ENCODE results near the gene OR9G4.
A peak's percentile ranks its signal among the peaks of the same experiment; 100 is the strongest.

OR9G4 gene

DNA sequence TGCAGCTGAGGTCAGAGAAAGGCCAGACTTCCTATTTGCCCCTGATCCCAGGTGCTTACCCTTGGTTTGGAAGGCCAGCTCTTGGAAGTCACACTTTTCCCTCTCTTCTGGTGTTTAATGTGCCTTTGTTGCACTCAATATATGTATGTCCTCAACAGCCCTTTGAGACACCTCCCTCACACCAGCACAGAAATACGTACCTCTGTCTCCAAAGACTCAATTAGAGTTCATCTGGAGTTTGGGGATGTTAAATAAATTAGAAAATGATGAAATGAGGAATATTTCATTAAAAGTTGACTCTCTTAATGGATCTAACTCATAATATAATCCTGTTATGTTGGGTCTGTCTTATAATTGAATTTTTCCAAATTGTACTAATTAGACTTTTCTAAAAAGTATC lies at the start of gene OR9G4:
TSS of gene OR9G4 (minus strand) at position 101 of the 400 bp plus-strand sequence. CDS start 4,931 bp downstream, outside the sequence.
- no peak for DNase-seq

DNA sequence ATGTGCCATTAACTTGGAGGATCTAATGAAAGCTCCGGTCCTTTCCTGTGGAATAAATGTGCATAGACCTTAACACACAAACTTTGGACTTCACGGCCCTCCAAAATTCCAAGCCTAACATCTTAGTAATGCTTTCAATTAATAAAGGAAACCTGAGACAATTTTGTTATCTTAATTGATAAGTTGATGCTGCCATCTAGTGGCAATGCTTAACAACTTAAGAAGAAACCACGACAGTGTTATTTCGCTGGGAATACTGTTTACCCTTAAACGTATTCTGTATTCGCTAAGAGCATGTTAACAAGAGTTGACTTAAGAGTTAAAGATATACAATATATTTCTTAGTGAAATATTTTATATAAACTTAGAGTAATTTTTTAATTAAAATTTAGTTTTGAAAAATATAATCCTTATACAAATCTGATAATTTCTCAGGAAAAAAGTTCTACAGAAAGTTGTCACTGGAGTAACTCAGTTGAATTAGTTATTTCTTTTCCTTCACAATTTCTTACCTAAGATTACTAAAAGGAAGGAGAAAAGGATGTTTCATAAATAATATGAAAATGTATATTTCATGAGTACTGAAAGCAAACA lies 35.0 kb upstream of the OR9G4 start:
- DNase-seq: peak; percentile 33

DNA sequence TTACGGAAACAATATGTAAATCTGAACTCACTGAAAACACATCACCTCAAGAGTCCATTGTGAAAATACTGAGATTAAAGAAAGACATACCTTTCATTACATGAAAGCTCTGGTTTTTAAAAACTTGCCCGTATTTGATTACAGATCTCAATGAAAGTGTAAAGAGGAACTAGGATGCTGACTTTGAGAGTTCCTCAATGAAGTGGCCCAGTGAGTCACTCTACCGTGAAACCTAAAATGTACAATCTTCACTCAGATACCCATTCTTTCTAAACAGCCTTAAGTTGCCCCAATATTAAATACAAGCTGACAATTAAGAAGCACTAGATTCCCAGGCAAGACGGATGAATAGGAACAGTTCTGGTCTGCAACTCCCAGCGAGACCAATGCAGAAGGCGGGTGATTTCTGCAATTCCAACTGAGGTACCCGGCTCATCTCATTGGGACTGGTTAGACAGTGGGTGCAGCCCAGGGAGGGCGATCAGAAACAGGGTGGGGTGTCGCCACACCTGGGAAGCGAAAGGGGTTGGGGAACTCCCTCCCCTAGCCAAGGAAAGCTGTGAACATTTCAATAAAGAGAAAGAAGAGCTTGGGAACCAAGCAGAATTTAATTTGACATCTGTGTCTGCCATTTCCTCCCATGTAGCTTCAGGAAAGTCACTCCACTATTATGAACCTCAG lies 33.8 kb upstream of the OR9G4 start:
- no peak for DNase-seq

DNA sequence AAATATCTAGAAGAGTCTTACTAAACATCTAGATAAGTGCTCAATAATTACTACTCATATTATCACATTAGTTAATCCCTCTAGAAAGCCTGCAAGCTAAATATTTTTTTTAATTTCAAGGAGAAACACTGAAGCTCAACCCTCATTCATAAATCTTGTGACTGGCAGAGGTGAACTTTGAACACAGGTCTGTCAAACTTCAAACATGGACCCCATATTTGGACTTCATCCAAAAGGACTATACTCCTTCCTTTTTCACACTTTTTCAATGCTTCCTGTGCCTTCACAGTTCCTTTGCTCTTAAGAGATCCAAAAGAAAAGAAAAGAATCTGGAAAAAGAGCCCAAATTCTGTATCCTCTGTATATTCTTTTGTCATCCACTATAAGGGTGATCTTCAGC lies 28.3 kb upstream of the OR9G4 start:
- no peak for DNase-seq

DNA sequence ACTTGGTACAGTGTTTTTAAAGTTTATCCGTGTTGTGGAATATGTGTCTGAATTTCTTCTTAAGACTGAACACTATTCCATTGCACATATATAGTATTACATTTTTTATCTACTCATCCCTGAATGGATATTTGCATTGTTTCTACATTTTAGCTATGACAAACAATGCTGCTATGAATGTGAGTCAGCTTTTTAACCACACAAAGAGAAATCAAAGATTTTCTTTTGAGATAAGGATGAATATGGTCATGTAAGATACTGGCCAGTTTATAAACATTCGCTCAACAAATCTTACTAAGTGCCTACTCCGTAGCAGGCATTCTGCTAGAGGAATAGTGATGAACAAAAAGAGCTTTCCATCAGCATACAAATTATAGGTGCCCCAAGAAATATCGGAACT lies 16.5 kb upstream of the OR9G4 start:
- no peak for DNase-seq

DNA sequence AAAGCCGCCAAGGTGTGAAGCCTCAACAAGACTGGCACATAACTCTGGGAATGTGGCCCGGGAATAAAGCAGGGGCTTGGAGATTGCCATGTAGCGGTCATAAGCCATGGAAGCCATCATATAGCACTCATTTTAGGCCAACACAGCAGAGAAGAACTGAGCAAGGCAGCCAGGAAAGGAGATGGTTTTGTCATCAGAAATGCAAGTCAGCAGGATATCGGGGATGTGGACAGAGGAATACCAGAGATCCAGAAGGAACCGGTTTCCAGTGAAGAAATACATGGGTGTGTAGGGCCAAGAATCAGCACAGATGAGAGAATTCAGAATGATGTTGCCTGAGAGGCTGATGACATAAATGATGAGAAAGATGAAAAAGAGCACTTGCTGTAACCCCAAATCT lies 3.0 kb upstream of the OR9G4 start:
- no peak for DNase-seq

DNA sequence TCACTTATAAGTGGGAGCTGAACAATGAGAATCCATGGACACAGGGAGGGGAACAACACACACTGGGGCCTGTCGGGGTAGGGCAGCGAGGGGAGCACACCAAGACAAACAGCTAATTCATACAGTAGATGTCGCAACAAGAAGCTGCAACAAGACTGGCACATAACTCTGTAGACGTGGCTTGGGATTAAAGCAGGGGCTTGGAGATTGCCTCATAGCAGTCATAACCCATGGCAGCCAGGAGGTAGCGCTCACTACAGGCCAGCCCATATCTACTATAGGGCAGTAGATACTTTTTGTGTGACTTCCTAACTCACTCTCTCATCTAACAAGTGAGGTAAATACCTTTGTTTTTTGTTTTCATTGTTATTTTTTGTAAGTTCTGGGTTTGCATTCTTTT lies 1.7 kb upstream of the OR9G4 start:
- no peak for DNase-seq

DNA sequence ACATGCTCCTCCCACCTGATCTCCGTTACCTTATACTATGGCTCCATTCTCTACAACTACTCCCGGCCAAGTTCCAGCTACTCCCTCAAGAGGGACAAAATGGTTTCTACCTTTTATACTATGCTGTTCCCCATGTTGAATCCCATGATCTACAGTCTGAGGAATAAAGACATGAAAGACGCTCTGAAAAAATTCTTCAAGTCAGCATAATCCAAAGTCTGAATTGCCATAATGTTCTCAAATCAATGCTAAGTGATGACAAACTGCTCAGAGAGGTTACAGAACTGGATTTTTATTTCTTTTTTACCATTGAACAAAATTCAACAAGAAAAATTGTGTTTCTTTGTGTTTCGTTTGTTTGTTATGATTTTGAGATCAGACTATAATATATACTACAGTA lies 7.6 kb downstream of the OR9G4 start:
- DNase-seq: no peak

DNA sequence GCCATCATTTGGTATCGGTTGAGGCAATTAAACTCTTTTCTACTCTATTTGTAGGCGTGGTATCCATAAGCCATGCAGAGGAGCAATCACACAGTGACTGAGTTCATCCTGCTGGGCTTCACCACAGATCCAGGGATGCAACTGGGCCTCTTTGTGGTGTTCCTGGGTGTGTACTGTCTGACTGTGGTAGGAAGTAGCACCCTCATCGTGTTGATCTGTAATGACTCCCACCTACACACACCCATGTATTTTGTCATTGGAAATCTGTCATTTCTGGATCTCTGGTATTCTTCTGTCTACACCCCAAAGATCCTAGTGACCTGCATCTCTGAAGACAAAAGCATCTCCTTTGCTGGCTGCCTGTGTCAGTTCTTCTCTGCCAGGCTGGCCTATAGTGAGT lies 8.4 kb downstream of the OR9G4 start:
- DNase-seq: no peak

DNA sequence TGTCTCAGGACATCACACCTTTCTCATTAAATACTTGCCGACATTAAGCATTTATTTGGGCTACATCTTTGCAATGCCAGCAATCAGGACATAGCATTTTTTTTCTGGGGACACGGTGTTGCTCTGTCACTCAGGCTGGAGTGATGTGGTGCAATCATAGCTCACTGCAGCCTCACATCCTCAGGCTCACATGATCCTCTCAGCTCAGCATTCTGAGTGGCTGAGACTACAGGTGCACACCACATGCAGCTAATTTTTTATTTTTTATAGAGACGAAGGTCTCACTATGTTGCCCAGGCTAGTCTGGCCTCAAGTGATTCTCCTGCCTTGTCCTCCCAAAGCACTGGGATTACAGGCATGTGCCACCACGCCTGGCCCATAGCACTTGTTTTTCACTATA lies 28.0 kb downstream of the OR9G4 start:
- no peak for DNase-seq

DNA sequence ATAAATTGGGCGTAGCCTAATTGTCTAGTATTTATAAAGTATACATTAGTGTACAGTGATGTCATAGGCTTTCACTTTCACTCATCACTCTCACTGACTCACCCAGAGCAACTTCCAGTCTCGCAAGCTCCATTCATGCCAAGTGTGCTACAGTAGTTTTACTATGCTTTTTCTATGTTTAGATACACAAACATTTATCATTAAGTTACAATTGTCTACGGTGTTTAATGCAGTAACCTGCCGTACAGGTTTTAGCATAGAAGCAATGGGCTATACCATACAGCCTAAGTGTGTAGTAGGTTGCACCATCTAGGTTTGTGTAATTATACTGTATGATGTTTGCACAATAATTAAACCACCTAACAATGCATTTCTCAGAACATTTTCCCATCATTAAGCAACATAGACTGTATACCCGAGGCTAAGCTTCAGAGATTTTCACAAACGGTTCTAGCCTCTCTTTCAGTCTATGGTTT lies 32.1 kb downstream of the OR9G4 start:
- DNase-seq: peak; percentile 34

DNA sequence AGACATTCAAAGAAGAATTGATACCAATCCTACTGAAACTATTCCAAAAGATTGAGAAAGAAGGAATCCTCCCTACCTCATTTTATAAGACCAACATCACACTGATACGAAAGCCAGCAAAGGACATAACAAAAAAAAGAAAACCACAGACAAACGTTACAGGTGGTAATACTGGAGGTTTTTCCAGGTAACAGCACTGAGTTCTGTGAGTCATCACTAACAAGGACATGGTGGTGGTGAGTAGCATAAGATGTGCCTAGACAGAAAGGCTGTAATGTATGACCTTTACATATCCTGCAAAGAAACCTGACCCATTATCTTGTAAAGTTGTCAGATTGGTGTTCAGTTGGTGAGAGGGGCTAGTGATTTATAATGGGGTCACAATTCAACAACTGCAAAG lies 34.3 kb downstream of the OR9G4 start:
- no peak for DNase-seq

DNA sequence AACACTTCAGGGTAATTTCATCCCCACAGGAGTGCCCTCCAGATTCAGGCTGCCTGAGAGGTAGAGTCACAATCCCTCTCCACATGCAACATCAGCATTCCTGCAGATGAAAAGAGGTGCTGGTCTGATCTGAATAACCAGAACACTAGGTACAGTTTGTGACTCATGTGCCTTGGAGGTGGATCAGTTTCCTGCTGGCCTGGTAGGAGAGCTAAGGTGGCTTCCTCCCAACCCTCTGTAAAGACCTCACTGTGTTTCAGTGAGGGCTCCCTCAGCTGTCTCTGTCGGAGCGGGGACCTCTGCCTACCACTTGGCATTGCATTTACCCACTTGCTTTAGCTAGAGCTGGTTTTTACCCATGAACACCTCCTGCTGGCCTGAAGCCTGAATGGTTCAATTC lies 42.0 kb downstream of the OR9G4 start:
- DNase-seq: no peak

DNA sequence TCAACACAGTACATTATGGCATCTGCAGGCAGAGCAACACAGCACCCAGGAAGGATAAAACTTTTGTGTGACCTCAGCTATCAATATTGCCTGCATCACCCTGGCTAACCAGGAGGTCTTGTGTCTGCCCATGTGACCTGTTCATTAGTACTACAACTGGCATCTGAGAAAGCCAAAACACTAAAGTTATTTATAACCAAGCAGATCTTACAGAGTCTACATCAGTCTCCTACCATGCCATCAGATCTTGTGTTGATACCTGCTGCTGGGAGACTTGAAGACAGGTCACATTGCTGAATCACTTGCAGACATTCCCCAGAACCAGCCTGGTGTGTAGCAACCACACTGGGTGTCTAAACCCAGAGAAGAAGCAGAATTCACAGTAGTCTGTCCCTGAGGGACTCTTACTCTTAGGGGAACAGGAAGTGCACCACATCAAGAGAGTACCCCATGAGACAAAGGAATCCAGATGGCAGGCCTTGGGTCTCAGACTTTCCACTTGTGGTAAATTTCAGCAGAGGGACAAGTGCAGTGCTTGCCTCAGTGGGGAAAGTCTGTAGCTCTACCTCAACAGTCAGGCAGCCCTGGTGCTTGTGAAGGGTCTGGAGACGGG lies 42.6 kb downstream of the OR9G4 start:
- DNase-seq: no peak

DNA sequence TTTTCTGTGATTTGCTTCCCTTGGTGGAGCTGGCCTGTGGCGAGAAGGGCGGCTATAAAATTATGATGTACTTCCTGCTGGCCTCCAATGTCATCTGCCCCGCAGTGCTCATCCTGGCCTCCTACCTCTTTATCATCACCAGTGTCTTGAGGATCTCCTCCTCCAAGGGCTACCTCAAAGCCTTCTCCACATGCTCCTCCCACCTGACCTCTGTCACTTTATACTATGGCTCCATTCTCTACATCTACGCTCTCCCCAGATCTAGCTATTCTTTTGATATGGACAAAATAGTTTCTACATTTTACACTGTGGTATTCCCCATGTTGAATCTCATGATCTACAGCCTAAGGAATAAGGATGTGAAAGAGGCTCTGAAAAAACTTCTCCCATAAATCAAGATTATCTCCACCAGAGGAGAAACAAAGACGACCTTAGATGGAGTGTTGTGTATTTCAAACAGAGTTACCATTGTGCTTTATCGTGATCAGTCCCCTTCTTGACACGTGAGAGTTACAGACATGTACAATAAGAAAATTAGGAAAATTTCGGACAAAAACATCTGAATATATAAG lies 47.5 kb downstream of the OR9G4 start:
- DNase-seq: no peak

DNA sequence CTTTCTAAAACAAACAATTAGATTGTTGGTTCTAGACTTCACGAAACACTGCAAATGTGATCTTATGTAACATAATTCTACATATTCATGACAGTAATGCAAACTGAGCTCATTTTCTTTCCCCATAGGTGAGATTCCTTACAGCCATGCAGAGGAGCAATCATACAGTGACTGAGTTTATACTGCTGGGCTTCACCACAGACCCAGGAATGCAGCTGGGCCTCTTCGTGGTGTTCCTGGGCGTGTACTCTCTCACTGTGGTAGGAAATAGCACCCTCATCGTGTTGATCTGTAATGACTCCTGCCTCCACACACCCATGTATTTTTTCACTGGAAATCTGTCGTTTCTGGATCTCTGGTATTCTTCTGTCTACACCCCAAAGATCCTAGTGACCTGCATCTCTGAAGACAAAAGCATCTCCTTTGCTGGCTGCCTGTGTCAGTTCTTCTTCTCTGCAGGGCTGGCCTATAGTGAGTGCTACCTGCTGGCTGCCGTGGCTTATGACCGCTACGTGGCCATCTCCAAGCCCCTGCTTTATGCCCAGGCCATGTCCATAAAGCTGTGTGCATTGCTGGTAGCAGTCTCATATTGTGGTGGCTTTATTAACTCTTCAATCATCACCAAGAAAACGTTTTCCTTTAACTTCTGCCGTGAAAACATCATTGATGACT lies 48.1 kb downstream of the OR9G4 start:
- no peak for DNase-seq

DNA sequence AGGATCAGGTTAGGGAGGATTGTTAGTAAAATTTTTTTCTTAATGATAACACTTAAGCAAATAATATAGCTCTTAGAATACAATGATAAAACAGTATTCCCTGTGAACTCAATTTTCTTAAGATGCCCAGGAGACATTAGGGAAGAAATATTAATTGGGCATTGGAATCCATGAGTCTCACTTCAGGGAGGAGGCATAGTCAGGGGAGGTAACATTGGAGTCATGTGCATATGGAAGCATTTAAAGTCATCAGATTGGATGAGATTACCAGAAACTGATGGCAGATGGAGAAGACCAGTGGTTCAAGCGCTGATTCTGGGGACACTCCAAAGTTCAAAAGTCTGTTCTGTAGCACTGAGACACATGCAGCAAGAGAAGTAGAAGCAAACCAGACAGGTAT lies 49.7 kb downstream of the OR9G4 start, which contains the start of gene OR9G1:
TSS of gene OR9G1 (plus strand) at position 301 of the 400 bp plus-strand sequence. CDS start 1,293 bp downstream, outside the sequence.
- no peak for DNase-seq

DNA sequence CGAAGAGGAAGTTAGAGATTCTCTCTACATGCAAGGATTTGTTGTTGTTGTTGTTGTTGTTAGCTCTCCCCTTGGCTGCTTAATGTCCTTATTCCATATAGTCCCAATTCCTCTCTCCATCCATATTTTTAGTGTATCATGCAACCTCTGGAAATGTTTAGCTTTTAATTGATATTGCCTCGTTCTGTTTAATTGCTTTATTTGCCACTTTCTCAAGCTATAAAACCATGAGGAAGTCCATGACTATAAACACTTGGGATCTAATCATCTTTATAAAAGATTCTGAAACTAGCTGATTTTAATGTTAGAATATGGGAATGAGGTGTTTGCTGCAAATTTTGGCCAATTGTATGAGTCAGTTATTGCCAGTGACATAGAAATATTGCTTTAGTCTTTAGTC lies 55.1 kb downstream of the OR9G4 start:
- no peak for DNase-seq
